ENCODE measurements around the gene KDM4C.

Gene KDM4C

DNA sequence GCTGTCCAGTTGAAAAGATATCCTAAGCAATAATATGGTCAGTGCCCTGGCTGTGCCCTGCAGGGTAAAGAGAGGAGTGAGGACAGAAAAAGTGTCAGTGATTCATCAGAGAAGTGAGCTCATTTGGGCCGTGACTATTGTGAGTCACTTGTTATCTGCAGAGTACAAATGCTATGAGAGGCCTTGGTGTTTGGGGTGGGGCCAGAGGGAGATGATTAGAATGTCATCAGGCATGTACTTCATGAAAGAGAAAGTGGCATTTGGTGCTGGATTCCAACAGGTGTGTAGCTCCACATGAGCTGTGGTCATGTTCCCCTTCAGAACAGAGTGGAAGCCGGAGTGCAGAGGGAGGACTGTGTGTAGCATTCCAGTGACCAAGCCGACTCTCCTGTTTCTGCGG is 174.1 kb downstream of the KDM4C start:
- Histone ChIP-seq H3K9me2 (ENCODE audit: low read depth, low read length) (no peaks in the 10 kb centered on the region), H3K9me3 (ENCODE audit: low read length) (no peaks in the 10 kb centered on the region), H3F3A (ENCODE audit: insufficient read depth, low read length) (no peaks in the 10 kb centered on the region), H3K4me2 (ENCODE audit: low read length) (no peak overlapping the region), H3K27ac (ENCODE audit: low read depth, low read length, poor library complexity, severe bottlenecking) (no peak overlapping the region), H2AFZ (ENCODE audit: low read length) (no peak overlapping the region), H3K36me3 (ENCODE audit: insufficient read depth, low read length) (no peaks in the 10 kb centered on the region), H3K4me3 (ENCODE audit: low read depth, low read length, poor library complexity, severe bottlenecking) (no peak overlapping the region), H3K79me2 (ENCODE audit: insufficient read depth, low read length) (no peaks in the 10 kb centered on the region), H3K9ac (ENCODE audit: low read length) (no peak overlapping the region), H3K27me3 (ENCODE audit: insufficient read depth, low read length) (no peaks in the 10 kb centered on the region), H3K4me1 (ENCODE audit: insufficient read depth, low read length, severe bottlenecking) (no peaks in the 10 kb centered on the region), H4K20me1 (ENCODE audit: insufficient read depth, low read length) (no peaks in the 10 kb centered on the region)
- no peak for TF ChIP-seq EZH2 (IDR thresholded peaks at IDR 0.05; ENCODE audit: borderline replicate concordance, low read length)
- TF ChIP-seq, protein P1, sequence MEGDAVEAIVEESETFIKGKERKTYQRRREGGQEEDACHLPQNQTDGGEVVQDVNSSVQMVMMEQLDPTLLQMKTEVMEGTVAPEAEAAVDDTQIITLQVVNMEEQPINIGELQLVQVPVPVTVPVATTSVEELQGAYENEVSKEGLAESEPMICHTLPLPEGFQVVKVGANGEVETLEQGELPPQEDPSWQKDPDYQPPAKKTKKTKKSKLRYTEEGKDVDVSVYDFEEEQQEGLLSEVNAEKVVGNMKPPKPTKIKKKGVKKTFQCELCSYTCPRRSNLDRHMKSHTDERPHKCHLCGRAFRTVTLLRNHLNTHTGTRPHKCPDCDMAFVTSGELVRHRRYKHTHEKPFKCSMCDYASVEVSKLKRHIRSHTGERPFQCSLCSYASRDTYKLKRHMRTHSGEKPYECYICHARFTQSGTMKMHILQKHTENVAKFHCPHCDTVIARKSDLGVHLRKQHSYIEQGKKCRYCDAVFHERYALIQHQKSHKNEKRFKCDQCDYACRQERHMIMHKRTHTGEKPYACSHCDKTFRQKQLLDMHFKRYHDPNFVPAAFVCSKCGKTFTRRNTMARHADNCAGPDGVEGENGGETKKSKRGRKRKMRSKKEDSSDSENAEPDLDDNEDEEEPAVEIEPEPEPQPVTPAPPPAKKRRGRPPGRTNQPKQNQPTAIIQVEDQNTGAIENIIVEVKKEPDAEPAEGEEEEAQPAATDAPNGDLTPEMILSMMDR (IDR thresholded peaks at IDR 0.05; ENCODE audit: low read length) = no peak

DNA sequence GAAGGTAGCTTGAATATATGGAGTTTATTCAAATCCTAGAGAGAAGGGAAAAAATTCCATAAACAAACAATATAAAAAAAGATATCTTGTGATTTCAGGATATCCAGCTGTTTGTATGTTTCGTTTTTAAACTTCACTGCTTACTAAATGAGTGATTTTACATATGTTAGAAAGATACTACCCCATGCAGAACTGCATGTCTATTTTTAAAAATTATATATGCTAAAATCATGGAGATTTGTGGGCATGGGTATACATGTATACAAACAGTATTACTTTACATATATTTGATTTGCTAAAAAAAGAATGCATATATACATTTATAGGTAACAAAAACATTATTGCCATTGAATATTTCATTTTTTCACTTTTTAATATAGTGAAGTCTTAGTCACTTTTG is 178.3 kb downstream of the KDM4C start:
- TF ChIP-seq, protein P1 (IDR thresholded peaks at IDR 0.05; ENCODE audit: low read length) = no peak
- no peak for TF ChIP-seq EZH2 (IDR thresholded peaks at IDR 0.05; ENCODE audit: borderline replicate concordance, low read length)
- no peak overlapping the region for H3K4me3 ChIP-seq (ENCODE audit: low read depth, low read length, poor library complexity, severe bottlenecking)
- no peak overlapping the region for H3K27ac ChIP-seq (ENCODE audit: low read depth, low read length, poor library complexity, severe bottlenecking)
- H3K4me1 ChIP-seq (ENCODE audit: insufficient read depth, low read length, severe bottlenecking) = no peaks in the 10 kb centered on the region
- H3F3A ChIP-seq (ENCODE audit: insufficient read depth, low read length) = no peaks in the 10 kb centered on the region
- H3K79me2 ChIP-seq (ENCODE audit: insufficient read depth, low read length) = no peaks in the 10 kb centered on the region
- H2AFZ ChIP-seq (ENCODE audit: low read length) = no peak overlapping the region
- H3K9ac ChIP-seq (ENCODE audit: low read length) = no peak overlapping the region
- no peaks in the 10 kb centered on the region for H3K9me3 ChIP-seq (ENCODE audit: low read length)
- H3K9me2 ChIP-seq (ENCODE audit: low read depth, low read length) = no peaks in the 10 kb centered on the region
- H4K20me1 ChIP-seq (ENCODE audit: insufficient read depth, low read length) = no peaks in the 10 kb centered on the region
- no peak overlapping the region for H3K4me2 ChIP-seq (ENCODE audit: low read length)
- 0 out of 2 replicates have a peak, but pooled peaks cover 3% of the 10 kb centered on the region for H3K36me3 ChIP-seq (ENCODE audit: insufficient read depth, low read length)
- H3K27me3 ChIP-seq (ENCODE audit: insufficient read depth, low read length) = no peaks in the 10 kb centered on the region

GRCh38 chr9:6937209-6937608 is 179.4 kb downstream of the KDM4C start:
- no peaks in the 10 kb centered on the region for H3K4me1 ChIP-seq (ENCODE audit: insufficient read depth, low read length, severe bottlenecking)
- no peaks in the 10 kb centered on the region for H3K79me2 ChIP-seq (ENCODE audit: insufficient read depth, low read length)
- no peaks in the 10 kb centered on the region for H3K9me2 ChIP-seq (ENCODE audit: low read depth, low read length)
- no peak overlapping the region for H3K27ac ChIP-seq (ENCODE audit: low read depth, low read length, poor library complexity, severe bottlenecking)
- H3K9ac ChIP-seq (ENCODE audit: low read length) = no peak overlapping the region
- no peak overlapping the region for H2AFZ ChIP-seq (ENCODE audit: low read length)
- H3K4me2 ChIP-seq (ENCODE audit: low read length) = no peak overlapping the region
- no peaks in the 10 kb centered on the region for H3F3A ChIP-seq (ENCODE audit: insufficient read depth, low read length)
- H3K4me3 ChIP-seq (ENCODE audit: low read depth, low read length, poor library complexity, severe bottlenecking) = no peak overlapping the region
- H3K36me3 ChIP-seq (ENCODE audit: insufficient read depth, low read length) = 0 out of 2 replicates have a peak, but pooled peaks cover 3% of the 10 kb centered on the region
- H4K20me1 ChIP-seq (ENCODE audit: insufficient read depth, low read length) = no peaks in the 10 kb centered on the region
- H3K9me3 ChIP-seq (ENCODE audit: low read length) = no peaks in the 10 kb centered on the region
- TF ChIP-seq, protein P1 (IDR thresholded peaks at IDR 0.05; ENCODE audit: low read length) = no peak
- TF ChIP-seq EZH2 (IDR thresholded peaks at IDR 0.05; ENCODE audit: borderline replicate concordance, low read length) = no peak
- no peaks in the 10 kb centered on the region for H3K27me3 ChIP-seq (ENCODE audit: insufficient read depth, low read length)
